BE2C (cell line): Measurements from ENCODE around the gene NHSL2.

Source experiments
- DNase-seq: peaks from one replicate; pipeline ENCODE4 v3.0.0-alpha.2; 2020
- H3K27me3 ChIP-seq: fragments of 250-450 bp; sonication (Bioruptor Pico); 2 replicates; pipeline ENCODE4 v1.5.1; 2020; ENCODE audit warnings: mild to moderate bottlenecking
- H3K36me3 ChIP-seq: fragments of 250-450 bp; sonication (Bioruptor Pico); 2 replicates; pipeline ENCODE4 v1.5.1; 2020; ENCODE audit warnings: mild to moderate bottlenecking
- H3K4me1 ChIP-seq: fragments of 250-450 bp; sonication (Bioruptor Pico); 2 replicates; pipeline ENCODE4 v1.5.1; 2020
- H3K4me3 ChIP-seq: 2 replicates; pipeline ENCODE4 v1.5.1; 2011; ENCODE audit warnings: low read depth, low read length
- H3K9me3 ChIP-seq: fragments of 250-450 bp; sonication (Bioruptor Pico); 2 replicates; pipeline ENCODE4 v1.5.1; 2020
- CTCF ChIP-seq: IDR thresholded peaks from 2 replicates; pipeline ENCODE4 v1.5.1; 2012; ENCODE audit warnings: mild to moderate bottlenecking, low read depth, low read length

NHSL2 gene

GRCh38 chrX:71930298-71930697, 19.7 kb downstream of the NHSL2 start:
- H3K4me1 ChIP-seq = no peaks in the 10 kb centered on the region
- TF ChIP-seq CTCF = no peak
- H3K9me3 ChIP-seq = no peaks in the 10 kb centered on the region
- no peak for DNase-seq
- H3K4me3 ChIP-seq = no peak overlapping the region
- H3K27me3 ChIP-seq = no peaks in the 10 kb centered on the region
- no peaks in the 10 kb centered on the region for H3K36me3 ChIP-seq

DNA sequence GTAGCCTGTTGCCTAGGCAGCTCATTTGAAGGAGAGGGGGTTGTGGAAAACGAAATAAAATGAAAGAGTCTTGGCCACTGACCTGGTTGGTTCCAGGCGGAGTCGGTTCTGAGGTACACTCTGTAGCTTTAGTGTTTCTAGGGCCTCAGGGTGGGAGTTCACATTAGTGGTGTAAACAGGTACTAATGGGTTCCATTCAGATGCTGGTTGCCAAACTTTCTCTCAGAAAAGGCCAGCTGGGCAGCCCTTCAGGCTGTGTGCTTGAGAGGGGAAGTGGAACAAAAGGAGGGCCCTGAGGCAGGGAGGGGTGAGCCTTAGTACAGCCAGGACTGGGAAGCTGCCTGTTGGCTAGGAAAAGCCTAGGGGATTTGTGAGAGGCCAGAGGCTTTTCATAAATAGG, 24.8 kb downstream of the NHSL2 start:
- TF ChIP-seq CTCF = no peak
- Histone ChIP-seq H3K27me3 (no peaks in the 10 kb centered on the region), H3K36me3 (no peaks in the 10 kb centered on the region), H3K4me3 (no peak overlapping the region), H3K9me3 (no peaks in the 10 kb centered on the region), H3K4me1 (no peaks in the 10 kb centered on the region)
- no peak for DNase-seq

DNA sequence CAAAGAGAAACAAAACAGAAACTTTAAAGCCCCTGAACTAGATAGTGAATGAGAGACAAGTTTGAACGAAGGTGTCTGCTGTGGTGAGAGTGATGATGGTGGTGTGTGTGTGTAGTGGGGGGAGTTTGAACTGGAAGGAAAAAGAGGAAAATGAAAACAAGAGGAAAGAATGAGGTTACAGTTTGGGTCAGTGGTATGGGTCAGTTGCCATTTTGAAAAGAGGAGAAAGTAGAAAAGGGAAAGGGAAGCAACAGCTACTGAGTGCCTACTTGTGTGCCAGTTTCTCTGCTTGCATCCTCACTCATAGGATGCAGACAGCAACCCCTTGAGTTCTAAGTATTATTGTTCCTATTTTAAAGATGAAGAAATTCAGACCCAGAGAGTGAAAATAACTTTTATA, 26.0 kb downstream of the NHSL2 start:
- no peak overlapping the region for H3K4me3 ChIP-seq
- DNase-seq = no peak
- H3K9me3 ChIP-seq = no peaks in the 10 kb centered on the region
- no peak for TF ChIP-seq CTCF
- H3K27me3 ChIP-seq = no peaks in the 10 kb centered on the region
- H3K36me3 ChIP-seq = no peaks in the 10 kb centered on the region
- H3K4me1 ChIP-seq = no peaks in the 10 kb centered on the region

GRCh38 chrX:71938371-71938770, 27.7 kb downstream of the NHSL2 start:
- Histone ChIP-seq H3K4me1 (no peaks in the 10 kb centered on the region), H3K27me3 (no peaks in the 10 kb centered on the region), H3K36me3 (no peaks in the 10 kb centered on the region), H3K9me3 (no peaks in the 10 kb centered on the region), H3K4me3 (no peak overlapping the region)
- no peak for TF ChIP-seq CTCF
- no peak for DNase-seq

DNA sequence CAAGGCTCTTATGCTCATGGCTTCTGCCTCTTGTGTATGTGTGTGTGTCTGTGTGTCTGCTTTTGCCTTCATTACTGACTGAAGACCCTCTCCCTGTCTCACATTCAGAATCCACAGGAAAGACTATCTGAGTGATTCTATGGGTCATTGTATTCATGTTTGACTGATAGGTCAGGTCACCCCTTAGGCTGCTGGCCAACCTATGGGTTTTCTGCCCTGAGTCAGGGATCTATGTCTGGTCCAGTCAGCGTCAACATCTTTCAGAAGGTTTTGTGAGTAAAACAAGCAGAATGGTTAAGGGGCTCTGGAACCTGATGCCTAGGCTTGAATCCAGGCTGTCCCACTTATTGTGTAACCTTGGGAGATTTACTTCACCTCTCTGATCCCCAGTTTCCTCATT, 30.5 kb downstream of the NHSL2 start:
- Histone ChIP-seq H3K4me1 (no peaks in the 10 kb centered on the region), H3K9me3 (no peaks in the 10 kb centered on the region), H3K36me3 (no peaks in the 10 kb centered on the region), H3K27me3 (no peaks in the 10 kb centered on the region), H3K4me3 (no peak overlapping the region)
- no peak for TF ChIP-seq CTCF
- no peak for DNase-seq

DNA sequence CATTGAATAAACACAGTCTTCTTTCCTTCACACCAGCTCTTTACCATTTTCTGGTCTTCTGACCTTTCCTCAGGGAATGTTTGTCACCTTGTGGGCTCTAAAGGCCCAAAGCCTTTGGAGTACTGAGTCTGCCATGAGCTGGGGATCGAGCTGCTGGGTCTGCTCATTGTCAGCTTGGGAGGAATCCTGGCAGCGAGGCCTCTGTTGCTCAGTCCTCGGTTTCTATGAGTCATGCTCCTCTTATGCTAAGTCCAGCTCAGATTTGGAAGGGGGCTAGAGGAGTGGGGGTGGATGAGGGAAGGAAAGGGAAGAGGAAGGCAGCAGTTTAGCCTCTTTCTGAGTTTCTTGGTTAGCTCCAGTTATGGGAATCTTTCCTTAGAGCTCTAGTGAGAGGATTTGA, 31.1 kb downstream of the NHSL2 start:
- H3K27me3 ChIP-seq = no peaks in the 10 kb centered on the region
- TF ChIP-seq CTCF = no peak
- H3K4me1 ChIP-seq = no peaks in the 10 kb centered on the region

More for the DNA sequence above, 31.1 kb downstream of the NHSL2 start:
- H3K36me3 ChIP-seq = no peaks in the 10 kb centered on the region
- no peaks in the 10 kb centered on the region for H3K9me3 ChIP-seq
- DNase-seq = no peak
- H3K4me3 ChIP-seq = no peak overlapping the region
